Measurements from ENCODE around the gene MORN1. TPM values are rescaled to one million over a fixed set of nuclear protein-coding genes. Genes with fewer than 3 reads are reported as not detected.

The MORN1 gene
- total and polyA plus RNA-seq, 2 donors (not counting 3 experiments of a cell fraction or from before 2014, with no cell fraction given): 4.3 to 6.4 TPM

GRCh38 chr1:2290171-2290578 is 101.2 kb downstream of the MORN1 start:
- Histone ChIP-seq H2AFZ (ENCODE audit: low read depth, low read length) (no peak overlapping the region), H3K79me2 (ENCODE audit: control insufficient read depth, insufficient read depth, low read length) (peaks cover 82% of the 10 kb centered on the region), H3K27ac (ENCODE audit: insufficient read depth, low read depth, low read length) (peak overlapping the region; percentile 87), H3K4me1 (ENCODE audit: control insufficient read depth, extremely low read depth, insufficient read depth, low read length) (peaks cover 29% of the 10 kb centered on the region), H3K4me3 (replicated peaks in 1 of 3; ENCODE audit: insufficient read depth in 1 of 3, low read depth in 1 of 3, low read length in 3 of 3) (no peak overlapping the region), H3K9me1 (replicated peaks; ENCODE audit: control insufficient read depth, extremely low read depth, insufficient read depth, low read length) (no peaks in the 10 kb centered on the region), H3K9ac (replicated peaks; ENCODE audit: extremely low read depth, insufficient read depth, low read length) (peak overlapping the region; percentile 27), H4K20me1 (replicated peaks; ENCODE audit: control insufficient read depth, extremely low read depth, insufficient read depth, low read length) (no peaks in the 10 kb centered on the region), H3K4me2 (ENCODE audit: insufficient read depth, low read length) (peak overlapping the region; percentile 35), H3K9me3 (replicated peaks; ENCODE audit: control insufficient read depth, insufficient read depth, low read length) (no peaks in the 10 kb centered on the region), H3K27me3 (ENCODE audit: control insufficient read depth in 2 of 2, insufficient read depth in 2 of 2, low read length in 2 of 2) (no peaks in the 10 kb centered on the region), H3K36me3 (ENCODE audit: control insufficient read depth in 2 of 2, extremely low read depth in 1 of 2, insufficient read depth in 2 of 2, low read length in 2 of 2) (no peaks in the 10 kb centered on the region)
- POLR2A ChIA-PET: interaction anchor here (1.0 to 1.1 kb wide), 2 partner anchors 11 to 60 kb away, joined by 3 read pairs; no protein-coding TSS in a partner anchor
- CTCF ChIA-PET: interaction anchor here (1.0 to 1.5 kb wide), 4 partner anchors 25 to 95 kb away, joined by 3 to 5 read pairs (median 3); partner anchors contain the start of gene FAAP20
- FAIRE-seq (peak; percentile 46), DNase-seq (ENCODE audit: low read depth, low spot score) (no peak)
- BruUV-seq (replicated peaks): no TSS peak
- intact Hi-C loops (cut with micrococcal nuclease) (loop anchor here (1.0 kb wide), 4 partner anchors 11 to 78 kb away; no protein-coding TSS in a partner anchor), dilution Hi-C loops (cut with MboI; ENCODE audit: extremely low pct_ligation_motif_present, low sequenced_read_pairs) (no loop called here)
- TF ChIP-seq POLR2AphosphoS5 (IDR thresholded peaks at IDR 0.05; ENCODE audit: insufficient read depth, low read depth, low read length) (no peak), EZH2 (IDR thresholded peaks at IDR 0.05; ENCODE audit: borderline replicate concordance, low read depth, low read length, severe bottlenecking) (no peak), MAX (IDR thresholded peaks at IDR 0.05; ENCODE audit: insufficient read depth, insufficient read length) (no peak), GATA2 (IDR thresholded peaks at IDR 0.05; ENCODE audit: insufficient read depth, insufficient read length, low read depth, low read length) (no peak), POLR2A (IDR thresholded peaks at IDR 0.05; ENCODE audit: low read depth, low read length) (no peak), JUN (IDR thresholded peaks at IDR 0.05; ENCODE audit: borderline replicate concordance, insufficient read depth, insufficient read length, low read depth) (no peak), FOS (IDR thresholded peaks at IDR 0.05; ENCODE audit: borderline replicate concordance, insufficient read depth, low read length) (no peak), MYC (IDR thresholded peaks at IDR 0.05; ENCODE audit: low read depth, low read length) (no peak), CTCF (IDR thresholded peaks at IDR 0.05; ENCODE audit: extremely low read depth in 1 of 2, insufficient read depth in 1 of 2, low read depth in 1 of 2, low read length in 2 of 2) (no peak)
